ENCODE measurements around the gene AVPR1A.

Gene AVPR1A

DNA sequence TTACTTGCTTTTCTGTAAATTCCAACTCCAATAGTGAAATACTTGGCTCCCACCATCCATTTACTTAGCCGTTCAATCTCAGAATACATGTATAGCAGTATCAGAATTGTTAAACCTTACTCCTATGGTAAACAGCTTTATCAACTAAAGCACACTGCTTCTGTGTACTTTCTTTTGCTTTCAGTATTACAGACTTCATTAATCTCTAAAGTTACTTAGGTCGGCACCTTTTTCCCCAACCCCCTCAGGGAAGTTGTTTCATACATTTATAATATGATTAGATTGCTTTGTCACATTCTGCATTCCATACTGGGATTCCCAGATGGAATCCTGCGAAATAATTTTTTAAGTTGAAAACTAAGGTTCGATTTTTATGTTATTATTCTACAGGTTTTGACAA lies 12.5 kb downstream of the AVPR1A start:
- in situ Hi-C loops (cut with HindIII; ENCODE audit: low sequenced_read_pairs): no loop called here
- no peak for DNase-seq (ENCODE audit: low read depth)
- H3K4me3 ChIP-seq (ENCODE audit: low read depth, low read length): no peak overlapping the region
- TF ChIP-seq CTCF (IDR thresholded peaks at IDR 0.05; ENCODE audit: low read depth, low read length, missing control alignments): no peak

- H3K4me3 ChIP-seq (ENCODE audit: low read depth, low read length): no peak overlapping the region
- in situ Hi-C loops (cut with HindIII; ENCODE audit: low sequenced_read_pairs): no loop called here
- no peak for DNase-seq (ENCODE audit: low read depth)
- no peak for TF ChIP-seq CTCF (IDR thresholded peaks at IDR 0.05; ENCODE audit: low read depth, low read length, missing control alignments)
These were observed 17.0 kb downstream of the AVPR1A start for GRCh38 chr12:63133981-63134380.

GRCh38 chr12:63132201-63132600 lies 18.8 kb downstream of the AVPR1A start:
- no peak for TF ChIP-seq CTCF (IDR thresholded peaks at IDR 0.05; ENCODE audit: low read depth, low read length, missing control alignments)
- no peak for DNase-seq (ENCODE audit: low read depth)
- H3K4me3 ChIP-seq (ENCODE audit: low read depth, low read length): no peak overlapping the region
- in situ Hi-C loops (cut with HindIII; ENCODE audit: low sequenced_read_pairs): no loop called here

- no peak for DNase-seq (ENCODE audit: low read depth)
- no peak for TF ChIP-seq CTCF (IDR thresholded peaks at IDR 0.05; ENCODE audit: low read depth, low read length, missing control alignments)
- no peak overlapping the region for H3K4me3 ChIP-seq (ENCODE audit: low read depth, low read length)
- in situ Hi-C loops (cut with HindIII; ENCODE audit: low sequenced_read_pairs): no loop called here
These were observed 21.1 kb downstream of the AVPR1A start for GRCh38 chr12:63129927-63130326.

- in situ Hi-C loops (cut with HindIII; ENCODE audit: low sequenced_read_pairs): no loop called here
- no peak for TF ChIP-seq CTCF (IDR thresholded peaks at IDR 0.05; ENCODE audit: low read depth, low read length, missing control alignments)
- DNase-seq (ENCODE audit: low read depth): no peak
- no peak overlapping the region for H3K4me3 ChIP-seq (ENCODE audit: low read depth, low read length)
These were observed 26.2 kb downstream of the AVPR1A start for GRCh38 chr12:63124778-63125177.

GRCh38 chr12:63103494-63104131 lies 47.4 kb downstream of the AVPR1A start:
- H3K4me3 ChIP-seq (ENCODE audit: low read depth, low read length): no peak overlapping the region
- peak; percentile 68 for TF ChIP-seq CTCF (IDR thresholded peaks at IDR 0.05; ENCODE audit: low read depth, low read length, missing control alignments)
- DNase-seq (ENCODE audit: low read depth): no peak
- in situ Hi-C loops (cut with HindIII; ENCODE audit: low sequenced_read_pairs): no loop called here

All from astrocyte of the cerebellum (primary cell).